GM23338 (cell line): ENCODE data around the gene STK39. TPM values are rescaled to one million over a fixed set of nuclear protein-coding genes. Genes with fewer than 3 reads are reported as not detected.

Experiments
- ATAC-seq: fragments of 200-7000 bp; cut with Tn5 transposase; 3 replicates; pipeline ENCODE4 v1.9.1; 2020
- DNase-seq: peaks from one replicate; pipeline ENCODE4 v3.0.0-alpha.2; 2015; ENCODE audit warnings: low spot score
- H2AFZ ChIP-seq: fragments of 200-600 bp; sonication (generic); 2 replicates; pipeline ENCODE4 v1.8.0; 2016; ENCODE audit warnings: antibody characterized with exemption, mild to moderate bottlenecking, moderate library complexity
- H3F3A ChIP-seq: fragments of 200-600 bp; sonication (generic); replicated peaks from 2 replicates; pipeline ENCODE4 v1.8.0; 2017; ENCODE audit warnings: antibody characterized with exemption, mixed run types, low read depth
- H3K27ac ChIP-seq: fragments of 200-600 bp; sonication (generic); 2 replicates; pipeline ENCODE4 v1.6.1; 2016; ENCODE audit warnings: low read depth
- H3K27me3 ChIP-seq: fragments of 200-600 bp; sonication (generic); 2 replicates; pipeline ENCODE4 v1.8.0; 2016; ENCODE audit warnings: mild to moderate bottlenecking, mixed run types, moderate library complexity; ENCODE audit not compliant: insufficient read depth
- H3K36me3 ChIP-seq: fragments of 200-600 bp; sonication (generic); 2 replicates; pipeline ENCODE4 v1.8.0; 2016; ENCODE audit warnings: mild to moderate bottlenecking; ENCODE audit not compliant: insufficient read depth
- H3K4me1 ChIP-seq: fragments of 200-600 bp; sonication (generic); 2 replicates; pipeline ENCODE4 v1.8.0; 2016; ENCODE audit warnings: mild to moderate bottlenecking, moderate library complexity; ENCODE audit not compliant: insufficient read depth
- H3K4me2 ChIP-seq: fragments of 200-600 bp; sonication (generic); 2 replicates; pipeline ENCODE4 v1.7.1; 2017; ENCODE audit warnings: mixed run types
- H3K4me3 ChIP-seq: fragments of 200-600 bp; sonication (generic); 2 replicates; pipeline ENCODE4 v1.6.1; 2016; ENCODE audit warnings: mixed run types
- H3K79me2 ChIP-seq: fragments of 200-600 bp; sonication (generic); replicated peaks from 2 replicates; pipeline ENCODE4 v1.8.0; 2017; ENCODE audit warnings: mild to moderate bottlenecking; ENCODE audit not compliant: insufficient read depth
- H3K9me2 ChIP-seq: fragments of 200-600 bp; sonication (generic); 2 replicates; pipeline ENCODE4 v1.8.0; 2017; ENCODE audit not compliant: insufficient read depth
- H4K20me1 ChIP-seq: fragments of 200-600 bp; sonication (generic); replicated peaks from 2 replicates; pipeline ENCODE4 v1.8.0; 2017; ENCODE audit warnings: mild to moderate bottlenecking; ENCODE audit not compliant: insufficient read depth
- H3K27ac Mint-ChIP-seq: 2 replicates; pipeline ENCODE4 v1.8.0; 2020; ENCODE audit warnings: inconsistent platforms, mild to moderate bottlenecking, moderate library complexity, mixed read lengths
- H3K27me3 Mint-ChIP-seq: 3 replicates; pipeline ENCODE4 v1.8.0; 2022; ENCODE audit warnings: low read depth, mild to moderate bottlenecking, moderate library complexity, mixed read lengths, inconsistent platforms; ENCODE audit not compliant: insufficient read depth, poor library complexity
- H3K36me3 Mint-ChIP-seq: 3 replicates; pipeline ENCODE4 v1.8.0; 2021; ENCODE audit warnings: low read depth, mild to moderate bottlenecking, inconsistent platforms, moderate library complexity, mixed read lengths
- H3K4me1 Mint-ChIP-seq: 3 replicates; pipeline ENCODE4 v1.8.0; 2020; ENCODE audit warnings: mild to moderate bottlenecking, inconsistent platforms, mixed read lengths
- H3K4me3 Mint-ChIP-seq: 3 replicates; pipeline ENCODE4 v1.8.0; 2021; ENCODE audit warnings: moderate library complexity, mild to moderate bottlenecking, inconsistent platforms, mixed read lengths
- H3K9me3 Mint-ChIP-seq: 3 replicates; pipeline ENCODE4 v1.8.0; 2020; ENCODE audit warnings: moderate library complexity, mild to moderate bottlenecking, inconsistent platforms, mixed read lengths
- CREB1 ChIP-seq: fragments of 250-450 bp; sonication (Bioruptor Pico); IDR thresholded peaks from 2 replicates; pipeline ENCODE4 v1.5.0; 2020; ENCODE audit warnings: low read depth, mild to moderate bottlenecking, moderate library complexity
- ETS1 ChIP-seq: IDR thresholded peaks from 2 replicates; pipeline ENCODE4 v1.6.1; 2016; ENCODE audit warnings: antibody characterized with exemption
- EZH2 ChIP-seq: fragments of 200-600 bp; sonication (generic); IDR thresholded peaks from one replicate; pipeline ENCODE4 v1.8.0; 2017; ENCODE audit warnings: antibody characterized with exemption, mild to moderate bottlenecking, low read depth; ENCODE audit not compliant: unreplicated experiment
- EZH2phosphoT487 ChIP-seq: fragments of 200-600 bp; sonication (generic); IDR thresholded peaks from one replicate; pipeline ENCODE4 v1.8.1; 2018; ENCODE audit warnings: antibody characterized with exemption; ENCODE audit not compliant: unreplicated experiment
- JUNB ChIP-seq: IDR thresholded peaks from one replicate; pipeline ENCODE4 v1.6.1; 2016; ENCODE audit warnings: antibody characterized with exemption; ENCODE audit not compliant: unreplicated experiment
- NANOG ChIP-seq: IDR thresholded peaks from 2 replicates; pipeline ENCODE4 v1.6.1; 2016; ENCODE audit warnings: antibody characterized with exemption, borderline replicate concordance
- POLR2AphosphoS5 ChIP-seq: IDR thresholded peaks from 2 replicates; pipeline ENCODE4 v1.6.1; 2016; ENCODE audit warnings: antibody characterized with exemption, low read depth
- STAT1 ChIP-seq: IDR thresholded peaks from one replicate; pipeline ENCODE4 v1.6.1; 2016; ENCODE audit warnings: antibody characterized with exemption; ENCODE audit not compliant: unreplicated experiment
- ZNF114 ChIP-seq: fragments of 250-450 bp; sonication (Bioruptor Pico); IDR thresholded peaks from 2 replicates; pipeline ENCODE4 v1.5.0; 2020; ENCODE audit warnings: mild to moderate bottlenecking, moderate library complexity
- ZNF331 ChIP-seq: fragments of 250-450 bp; sonication (Bioruptor Pico); IDR thresholded peaks from 2 replicates; pipeline ENCODE4 v1.5.0; 2020; ENCODE audit warnings: low read depth, mild to moderate bottlenecking, moderate library complexity
- polyA plus RNA-seq: library from polyadenylated mRNA; unstranded; fragments of >200 nt; fragmentation: Nextera tagmentation; extraction: Ambion mirVana; gene quantifications from 2 replicates; pipeline ENCODE4 v1.2.1, GENCODE V29; 2016
- total RNA-seq: library from RNA; depleted of rRNA; stranded (reverse); fragments of >200 nt; shearing (Covaris generic); gene quantifications from 2 replicates; pipeline ENCODE4 v1.2.3, GENCODE V29; 2014
- TF ChIP-seq, protein P1 (sequence below), 2 experiments: fragments of 200-600 bp in 1 of 2; sonication (generic) in 1 of 2; conservative IDR thresholded peaks; 2 replicates each; pipeline versions ENCODE4 v1.5.1 to v1.6.1; 2016 to 2017; ENCODE audit warnings: antibody characterized with exemption in 2 of 2, low read depth in 2 of 2, mild to moderate bottlenecking in 2 of 2, moderate library complexity in 1 of 2
- TF ChIP-seq, protein P2 (sequence below): IDR thresholded peaks from one replicate; pipeline ENCODE4 v1.6.1; 2018; ENCODE audit warnings: antibody characterized with exemption; ENCODE audit not compliant: unreplicated experiment

Gene STK39
- total and polyA plus RNA-seq, 2 experiments from 2014 or later = 9.5 to 16.9 TPM

DNA sequence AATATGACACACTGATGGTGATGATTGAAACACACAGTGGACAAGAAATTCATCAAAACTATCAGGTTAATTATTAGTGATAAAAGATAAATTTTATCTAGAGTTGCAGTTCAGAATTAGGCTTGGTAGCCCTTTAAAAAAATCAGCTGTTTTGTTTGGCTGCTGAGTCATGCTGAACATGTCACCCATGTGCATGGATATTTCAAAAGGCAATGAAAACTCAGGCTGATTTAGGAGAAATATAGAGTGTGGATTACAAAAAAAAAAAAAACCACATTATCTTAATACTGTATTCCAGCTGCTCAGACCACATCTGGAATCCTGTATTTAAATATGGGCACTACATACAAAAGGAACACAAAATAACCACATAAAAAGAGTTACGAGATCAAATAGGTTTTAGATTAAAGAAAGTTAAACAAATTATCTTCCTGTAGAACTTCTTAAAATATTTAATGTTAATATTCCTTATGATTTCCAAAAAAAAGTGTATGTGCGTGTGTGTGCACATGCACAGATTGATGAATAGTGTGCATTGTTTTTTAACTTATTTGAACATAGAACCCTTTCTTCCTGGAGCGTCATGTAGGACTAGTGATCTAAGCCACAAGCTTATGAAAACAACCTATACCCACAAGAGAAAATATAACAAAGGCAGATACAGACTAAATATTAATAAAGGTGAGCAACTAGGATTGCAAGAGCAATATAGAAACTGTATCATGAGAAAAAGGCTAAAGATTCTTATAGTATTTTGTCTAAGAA is 186.2 kb downstream of the STK39 start:
- ATAC-seq = no peak
- H3K27me3 ChIP-seq = no peaks in the 10 kb centered on the region
- no peaks in the 10 kb centered on the region for H3K79me2 ChIP-seq
- no peak overlapping the region for H3K27ac Mint-ChIP-seq
- no peaks in the 10 kb centered on the region for H3K27me3 Mint-ChIP-seq
- H4K20me1 ChIP-seq = no peaks in the 10 kb centered on the region
- peaks cover 20% of the 10 kb centered on the region for H3K4me1 Mint-ChIP-seq
- H3F3A ChIP-seq = no peaks in the 10 kb centered on the region
- H3K4me1 ChIP-seq = peaks cover 21% of the 10 kb centered on the region; the same call in 1 of the 2 replicates
- no peaks in the 10 kb centered on the region for H3K36me3 Mint-ChIP-seq
- no peak overlapping the region for H3K4me3 ChIP-seq
- DNase-seq = no peak
- no peak overlapping the region for H2AFZ ChIP-seq
- no peak overlapping the region for H3K27ac ChIP-seq
- H3K9me3 Mint-ChIP-seq = no peaks in the 10 kb centered on the region
- no peak overlapping the region for H3K4me2 ChIP-seq
- no peak for TF ChIP-seq EZH2
- no peak for TF ChIP-seq JUNB
- no peak for TF ChIP-seq CREB1 (CRISPR knock-in tag)
- H3K9me2 ChIP-seq = no peaks in the 10 kb centered on the region
- no peaks in the 10 kb centered on the region for H3K36me3 ChIP-seq
- no peak overlapping the region for H3K4me3 Mint-ChIP-seq

- Mint-ChIP-seq H3K4me1 (peaks cover 18% of the 10 kb centered on the region), H3K36me3 (no peaks in the 10 kb centered on the region), H3K9me3 (no peaks in the 10 kb centered on the region), H3K27ac (no peak overlapping the region), H3K27me3 (no peaks in the 10 kb centered on the region), H3K4me3 (no peak overlapping the region)
- Histone ChIP-seq H3K4me1 (peaks cover 21% of the 10 kb centered on the region; the same call in 1 of the 2 replicates), H3K4me2 (no peak overlapping the region), H3K36me3 (no peaks in the 10 kb centered on the region), H3K27me3 (no peaks in the 10 kb centered on the region), H3K79me2 (no peaks in the 10 kb centered on the region), H2AFZ (no peak overlapping the region), H4K20me1 (no peaks in the 10 kb centered on the region), H3F3A (no peaks in the 10 kb centered on the region), H3K9me2 (no peaks in the 10 kb centered on the region), H3K4me3 (no peak overlapping the region), H3K27ac (no peak overlapping the region)
- ATAC-seq = no peak
- no peak for DNase-seq
- TF ChIP-seq, protein P1, sequence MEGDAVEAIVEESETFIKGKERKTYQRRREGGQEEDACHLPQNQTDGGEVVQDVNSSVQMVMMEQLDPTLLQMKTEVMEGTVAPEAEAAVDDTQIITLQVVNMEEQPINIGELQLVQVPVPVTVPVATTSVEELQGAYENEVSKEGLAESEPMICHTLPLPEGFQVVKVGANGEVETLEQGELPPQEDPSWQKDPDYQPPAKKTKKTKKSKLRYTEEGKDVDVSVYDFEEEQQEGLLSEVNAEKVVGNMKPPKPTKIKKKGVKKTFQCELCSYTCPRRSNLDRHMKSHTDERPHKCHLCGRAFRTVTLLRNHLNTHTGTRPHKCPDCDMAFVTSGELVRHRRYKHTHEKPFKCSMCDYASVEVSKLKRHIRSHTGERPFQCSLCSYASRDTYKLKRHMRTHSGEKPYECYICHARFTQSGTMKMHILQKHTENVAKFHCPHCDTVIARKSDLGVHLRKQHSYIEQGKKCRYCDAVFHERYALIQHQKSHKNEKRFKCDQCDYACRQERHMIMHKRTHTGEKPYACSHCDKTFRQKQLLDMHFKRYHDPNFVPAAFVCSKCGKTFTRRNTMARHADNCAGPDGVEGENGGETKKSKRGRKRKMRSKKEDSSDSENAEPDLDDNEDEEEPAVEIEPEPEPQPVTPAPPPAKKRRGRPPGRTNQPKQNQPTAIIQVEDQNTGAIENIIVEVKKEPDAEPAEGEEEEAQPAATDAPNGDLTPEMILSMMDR (conservative IDR thresholded peaks at IDR 0.05; ENCODE audit: low read depth in 2 of 2) = no peak
- TF ChIP-seq STAT1 (no peak), EZH2phosphoT487 (no peak), ZNF114 (CRISPR knock-in tag) (no peak), JUNB (no peak), NANOG (no peak), ETS1 (no peak), ZNF331 (CRISPR knock-in tag) (no peak), CREB1 (CRISPR knock-in tag) (no peak), POLR2AphosphoS5 (no peak), EZH2 (no peak)
- TF ChIP-seq, protein P2, sequence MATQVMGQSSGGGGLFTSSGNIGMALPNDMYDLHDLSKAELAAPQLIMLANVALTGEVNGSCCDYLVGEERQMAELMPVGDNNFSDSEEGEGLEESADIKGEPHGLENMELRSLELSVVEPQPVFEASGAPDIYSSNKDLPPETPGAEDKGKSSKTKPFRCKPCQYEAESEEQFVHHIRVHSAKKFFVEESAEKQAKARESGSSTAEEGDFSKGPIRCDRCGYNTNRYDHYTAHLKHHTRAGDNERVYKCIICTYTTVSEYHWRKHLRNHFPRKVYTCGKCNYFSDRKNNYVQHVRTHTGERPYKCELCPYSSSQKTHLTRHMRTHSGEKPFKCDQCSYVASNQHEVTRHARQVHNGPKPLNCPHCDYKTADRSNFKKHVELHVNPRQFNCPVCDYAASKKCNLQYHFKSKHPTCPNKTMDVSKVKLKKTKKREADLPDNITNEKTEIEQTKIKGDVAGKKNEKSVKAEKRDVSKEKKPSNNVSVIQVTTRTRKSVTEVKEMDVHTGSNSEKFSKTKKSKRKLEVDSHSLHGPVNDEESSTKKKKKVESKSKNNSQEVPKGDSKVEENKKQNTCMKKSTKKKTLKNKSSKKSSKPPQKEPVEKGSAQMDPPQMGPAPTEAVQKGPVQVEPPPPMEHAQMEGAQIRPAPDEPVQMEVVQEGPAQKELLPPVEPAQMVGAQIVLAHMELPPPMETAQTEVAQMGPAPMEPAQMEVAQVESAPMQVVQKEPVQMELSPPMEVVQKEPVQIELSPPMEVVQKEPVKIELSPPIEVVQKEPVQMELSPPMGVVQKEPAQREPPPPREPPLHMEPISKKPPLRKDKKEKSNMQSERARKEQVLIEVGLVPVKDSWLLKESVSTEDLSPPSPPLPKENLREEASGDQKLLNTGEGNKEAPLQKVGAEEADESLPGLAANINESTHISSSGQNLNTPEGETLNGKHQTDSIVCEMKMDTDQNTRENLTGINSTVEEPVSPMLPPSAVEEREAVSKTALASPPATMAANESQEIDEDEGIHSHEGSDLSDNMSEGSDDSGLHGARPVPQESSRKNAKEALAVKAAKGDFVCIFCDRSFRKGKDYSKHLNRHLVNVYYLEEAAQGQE = no peak
Observed at GRCh38 chr2:168059758-168060157, 187.6 kb downstream of the STK39 start.
